ENCODE results near the gene GLIS1. TPM values are rescaled to one million over a fixed set of nuclear protein-coding genes. Genes with fewer than 3 reads are reported as not detected.

The GLIS1 gene
- total and polyA plus RNA-seq, 2 of the 8 experiments (the other 6 are each of a cell fraction or from before 2014, with no cell fraction given), result 0.15 to 0.22 TPM

GRCh38 chr1:53690411-53690810, 48.6 kb downstream of the GLIS1 start (continued):
- no peak for TF ChIP-seq CHD7 (IDR thresholded peaks at IDR 0.05; ENCODE audit: insufficient replicate concordance, low read length)
- no peak for TF ChIP-seq TAF1 (IDR thresholded peaks at IDR 0.05; ENCODE audit: low read depth, low read length)
- no peak for TF ChIP-seq JUN (IDR thresholded peaks at IDR 0.05; ENCODE audit: low read depth, low read length)

Measured in H1 (cell line).